ENCODE measurements around the gene NET1.
"Not testable (repeated sequence)": the region's sequence is repeated elsewhere in the genome, so short reads cannot be mapped to it uniquely, and the experiment has no call there.

The NET1 gene

DNA sequence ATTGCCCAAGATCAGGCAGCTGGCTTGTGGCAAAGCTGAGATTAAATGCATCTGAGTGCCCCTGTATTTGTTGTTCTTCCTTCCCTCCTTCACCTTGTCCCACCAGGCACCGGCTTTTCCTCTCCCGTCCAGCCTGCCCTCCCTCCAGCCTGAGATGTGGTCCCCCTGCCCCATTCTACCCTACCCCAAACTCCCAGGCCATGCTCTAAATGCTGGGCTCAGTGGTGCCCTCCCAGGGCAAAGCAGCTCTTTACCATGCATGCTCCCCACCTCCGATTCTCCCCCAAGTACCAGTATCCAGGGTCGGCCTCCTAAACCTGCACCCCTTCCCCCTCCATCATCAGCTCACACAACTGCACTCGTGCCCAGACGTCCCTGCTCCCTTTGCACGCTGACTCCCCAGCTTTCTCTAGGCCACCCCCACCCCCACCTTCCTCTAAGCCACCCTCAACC, 50.5 kb downstream of the NET1 start:
- no peak for DNase-seq (ENCODE audit: low spot score)

DNA sequence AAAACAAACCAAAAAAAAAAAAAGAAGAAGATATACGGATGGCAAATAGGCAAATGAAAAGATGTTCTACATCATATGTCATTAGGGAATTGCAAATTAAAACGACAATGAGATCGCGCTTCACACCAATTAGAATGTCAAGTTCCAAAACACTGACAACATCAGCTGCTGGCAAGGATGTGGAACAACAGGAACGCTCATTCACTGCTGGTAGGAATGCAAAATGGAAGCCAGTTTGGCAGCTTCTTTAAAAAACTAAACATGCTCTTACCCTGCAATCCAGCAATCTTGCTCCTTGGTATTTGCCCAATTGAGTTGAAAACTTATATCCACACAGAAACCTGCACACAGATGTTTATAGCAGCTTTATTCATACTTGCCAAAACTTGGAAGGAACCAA, 52.2 kb downstream of the NET1 start:
- DNase-seq (ENCODE audit: low spot score) = no peak

DNA sequence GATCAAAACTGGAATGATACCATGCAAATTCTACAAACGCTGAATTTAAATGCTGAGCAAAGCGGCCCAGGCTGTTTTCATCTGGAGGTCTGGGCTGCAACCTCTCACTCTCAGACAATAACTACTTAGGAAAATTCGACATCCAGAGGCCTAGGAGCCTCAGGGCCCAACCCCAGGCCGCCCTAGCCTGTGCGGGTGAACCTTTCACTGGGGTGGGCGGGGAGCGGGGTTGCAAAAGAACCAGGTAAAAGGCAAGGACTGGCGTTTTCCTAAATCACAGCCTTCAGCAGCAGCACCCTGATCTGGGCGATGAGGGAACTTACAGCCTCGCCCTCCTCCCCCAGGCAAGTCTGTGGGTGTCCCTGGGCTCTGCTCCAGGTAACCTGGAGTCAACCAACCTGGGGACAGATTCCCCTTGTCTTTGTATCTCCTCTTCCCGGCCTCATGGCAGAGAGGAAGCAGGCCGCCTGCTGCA, 53.7 kb downstream of the NET1 start:
- no peak for DNase-seq (ENCODE audit: low spot score)

DNA sequence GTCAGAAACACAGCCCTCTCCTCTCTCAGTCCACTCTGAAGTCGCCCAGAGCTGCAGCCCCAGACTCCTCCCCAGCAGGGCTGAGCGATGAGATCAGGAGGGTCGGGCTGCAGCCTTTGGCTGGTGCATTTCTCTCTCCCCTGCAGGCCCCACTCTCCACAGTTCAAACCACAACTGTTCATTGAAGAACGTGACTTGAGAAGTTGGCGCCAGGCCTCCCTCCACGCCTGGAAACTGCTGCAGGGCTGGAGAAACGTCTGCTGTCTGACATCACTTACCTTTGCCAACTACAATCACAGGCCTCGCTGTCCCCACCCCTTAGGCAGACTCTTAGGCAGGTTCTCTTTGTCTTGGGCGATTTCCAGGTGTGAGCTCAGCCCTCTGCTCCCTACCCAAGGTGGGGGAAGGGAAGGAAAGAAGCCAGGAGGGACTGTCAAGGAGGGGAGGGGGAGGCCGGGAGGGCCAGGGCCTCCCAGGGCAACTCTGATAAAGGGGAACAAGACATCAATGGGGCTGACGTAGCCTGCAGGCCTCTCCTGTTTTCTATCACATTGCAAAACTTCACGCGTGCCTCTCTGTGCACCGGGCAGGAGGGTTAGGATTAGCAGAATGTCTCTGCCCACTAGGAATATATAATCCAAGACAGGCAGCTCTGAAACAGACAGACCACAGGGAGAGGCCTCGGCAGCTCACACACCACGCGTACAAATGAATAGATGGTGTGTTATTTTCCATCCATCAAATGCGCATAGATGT, 54.3 kb downstream of the NET1 start:
- DNase-seq (ENCODE audit: low spot score) = no peak

DNA sequence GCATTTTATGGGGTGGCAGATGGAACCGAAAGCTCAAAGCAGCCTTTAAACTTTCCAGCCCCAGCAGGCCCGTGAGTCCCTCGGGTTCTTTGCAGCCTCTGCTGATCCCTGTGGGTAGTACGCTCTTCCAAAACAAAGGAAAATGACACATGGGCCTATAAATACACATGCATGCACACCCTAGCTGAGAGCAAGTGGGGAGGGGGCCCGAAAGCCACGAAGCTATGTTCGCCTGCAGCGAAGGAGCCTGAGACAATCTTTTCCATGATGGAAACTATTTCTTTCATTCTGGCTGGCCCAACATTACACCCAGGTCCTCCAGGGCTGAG, 54.8 kb downstream of the NET1 start:
- no peak for DNase-seq (ENCODE audit: low spot score)

DNA sequence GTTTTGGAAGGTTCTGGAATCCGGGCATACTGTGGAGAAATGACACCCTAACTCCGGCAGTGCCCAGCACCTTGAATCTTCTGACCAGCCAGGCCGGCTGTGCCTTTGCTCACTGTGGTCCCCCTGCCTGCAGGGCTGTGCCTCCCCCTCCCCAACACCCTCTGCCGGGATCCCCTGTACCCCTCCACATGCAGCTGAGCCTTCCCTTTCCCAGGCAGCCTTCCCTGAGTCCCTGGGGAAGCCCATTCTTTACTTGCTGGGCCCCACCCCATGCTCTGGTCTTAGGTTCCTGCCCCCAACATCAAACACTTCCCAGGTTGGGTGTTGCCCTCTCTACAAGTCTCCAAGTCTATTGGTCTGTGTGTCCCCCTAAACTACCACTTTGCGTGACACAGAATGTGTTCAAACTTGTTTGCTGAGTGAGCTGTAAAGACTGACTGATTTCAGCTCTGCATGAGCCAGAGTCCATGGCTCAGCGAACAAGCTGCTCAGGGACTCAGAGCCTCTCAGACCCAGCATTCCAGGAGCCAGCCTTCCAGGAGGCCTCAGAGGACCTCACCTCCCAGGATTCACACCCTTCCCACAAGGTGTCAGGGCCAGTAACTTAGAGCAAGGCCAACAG, 55.4 kb downstream of the NET1 start:
- DNase-seq (ENCODE audit: low spot score) = no peak

DNA sequence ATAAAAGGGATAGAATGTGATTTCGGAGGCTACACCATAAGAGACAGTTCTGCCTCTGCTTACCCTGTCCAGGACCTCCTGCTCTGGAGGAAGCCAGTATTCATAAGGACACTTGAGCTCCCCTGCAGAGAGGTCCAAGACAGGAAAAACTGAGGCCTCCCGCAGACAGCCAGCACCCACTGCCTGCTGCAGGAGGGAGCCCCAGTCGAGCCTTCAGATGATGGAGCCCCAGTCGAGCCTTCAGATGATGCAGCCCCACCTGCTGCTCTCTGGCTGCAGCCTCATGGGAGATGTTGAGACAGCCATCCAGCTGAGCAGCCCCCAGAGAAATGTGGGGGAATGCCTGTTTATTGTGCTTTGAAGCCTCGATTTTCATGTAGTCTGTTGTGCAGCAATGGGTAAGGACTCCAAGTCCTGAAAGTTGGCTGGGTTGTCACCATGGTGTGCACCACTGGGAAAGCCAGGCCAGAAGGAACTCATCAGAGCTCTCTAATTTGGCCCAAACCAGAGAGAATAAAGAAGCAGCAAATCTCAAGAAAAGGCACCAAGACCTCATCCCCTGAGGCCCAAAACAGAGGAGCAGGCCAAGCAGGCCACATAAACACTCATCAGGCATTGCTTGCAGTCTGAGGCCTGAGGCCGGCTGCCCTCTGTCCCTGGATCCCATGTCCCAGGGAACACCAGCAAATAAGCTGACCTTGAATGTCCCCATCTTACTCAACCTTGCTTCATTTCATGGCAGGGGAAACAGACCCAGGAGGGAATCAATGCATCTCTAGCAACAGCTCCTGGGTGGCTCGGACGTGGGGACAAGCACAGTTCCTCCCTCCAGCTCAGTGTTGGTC, 56.1 kb downstream of the NET1 start:
- DNase-seq (ENCODE audit: low spot score) = no peak

DNA sequence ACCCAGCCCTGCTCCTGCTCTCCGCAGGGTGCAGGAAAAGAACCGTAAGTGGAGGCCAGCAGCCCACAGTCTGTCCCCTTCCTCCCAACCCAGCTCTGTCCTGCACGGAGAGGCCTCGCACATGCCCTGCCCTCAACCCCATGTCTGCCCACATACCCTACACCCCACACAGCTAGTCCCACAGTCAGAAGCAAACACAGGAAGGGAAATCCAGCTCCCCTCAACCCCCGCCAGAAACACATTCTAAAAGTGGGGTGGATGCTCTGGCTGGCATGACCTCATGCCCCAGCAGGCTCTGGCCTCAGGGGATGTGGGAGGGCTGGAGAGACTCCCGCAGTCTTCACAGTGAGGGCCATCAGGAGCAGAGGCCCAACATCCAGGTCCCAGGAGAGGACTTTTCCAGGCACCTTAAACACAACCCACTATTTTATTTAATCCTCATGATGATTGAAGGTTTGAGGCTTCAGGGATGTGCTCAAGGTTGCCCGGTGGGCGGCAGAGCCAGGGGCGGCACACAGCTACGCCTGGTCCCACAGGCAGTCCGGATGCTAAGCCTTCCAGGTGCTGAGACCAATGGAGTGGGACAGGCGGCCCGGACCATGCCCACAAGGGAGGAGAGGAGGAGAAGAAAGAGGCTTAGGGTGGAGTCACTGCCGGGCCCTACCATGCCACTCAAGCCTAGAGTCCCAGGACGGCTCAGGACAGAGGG, 57.1 kb downstream of the NET1 start:
- DNase-seq (ENCODE audit: low spot score) = no peak

DNA sequence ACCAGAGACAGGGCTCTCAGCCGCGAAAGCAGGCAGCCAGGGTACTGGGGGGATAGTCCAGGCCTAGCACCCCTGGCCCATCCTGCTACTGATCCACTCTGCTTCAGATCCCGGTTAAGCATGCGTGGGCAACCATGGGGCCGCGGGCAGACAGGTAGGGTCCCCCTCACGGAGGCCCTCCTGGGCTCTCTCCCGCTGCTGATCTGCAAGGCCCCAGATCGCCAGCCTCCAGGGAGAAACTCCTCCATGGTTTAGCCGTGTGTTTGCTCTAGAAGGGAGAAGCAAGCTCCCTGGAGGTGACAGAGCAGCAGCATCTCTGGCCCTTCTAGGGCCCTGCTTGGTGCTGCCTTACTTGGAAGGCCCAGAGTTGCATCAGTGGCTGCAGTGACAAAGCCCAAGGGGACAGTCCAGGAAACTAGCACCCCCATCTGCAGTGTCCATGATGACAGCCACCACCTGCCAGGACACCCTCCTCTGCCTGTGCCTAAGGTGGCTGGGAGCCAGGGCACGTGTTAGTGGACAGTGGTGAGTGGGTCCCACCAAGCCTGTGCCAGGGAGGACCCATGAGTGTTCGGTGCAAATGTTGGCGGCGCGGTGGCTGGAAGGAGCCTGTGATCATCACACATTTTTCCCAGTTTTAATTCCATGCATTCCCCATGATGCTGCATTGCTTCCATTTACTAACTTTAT, 57.9 kb downstream of the NET1 start:
- no peak for DNase-seq (ENCODE audit: low spot score)

DNA sequence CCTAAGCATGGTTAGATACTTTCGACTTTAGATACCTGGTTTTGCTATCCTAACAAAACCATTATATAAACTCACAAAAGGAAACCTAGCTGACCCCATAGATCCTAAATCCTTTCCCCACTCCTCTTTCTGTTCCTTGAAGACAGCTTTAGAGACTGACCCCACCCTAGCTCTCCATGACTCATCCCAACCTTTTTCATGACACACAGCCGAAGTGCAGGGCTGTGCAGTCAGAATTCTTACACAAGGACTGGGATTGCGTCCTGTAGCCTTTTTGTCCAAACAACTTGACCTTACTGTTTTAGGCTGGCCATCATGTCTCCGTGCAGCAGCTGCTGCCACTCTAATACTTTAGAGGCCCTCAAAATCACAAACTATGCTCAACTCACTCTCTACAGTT, 62.3 kb downstream of the NET1 start:
- not testable (repeated sequence) for DNase-seq (ENCODE audit: low spot score)

DNA sequence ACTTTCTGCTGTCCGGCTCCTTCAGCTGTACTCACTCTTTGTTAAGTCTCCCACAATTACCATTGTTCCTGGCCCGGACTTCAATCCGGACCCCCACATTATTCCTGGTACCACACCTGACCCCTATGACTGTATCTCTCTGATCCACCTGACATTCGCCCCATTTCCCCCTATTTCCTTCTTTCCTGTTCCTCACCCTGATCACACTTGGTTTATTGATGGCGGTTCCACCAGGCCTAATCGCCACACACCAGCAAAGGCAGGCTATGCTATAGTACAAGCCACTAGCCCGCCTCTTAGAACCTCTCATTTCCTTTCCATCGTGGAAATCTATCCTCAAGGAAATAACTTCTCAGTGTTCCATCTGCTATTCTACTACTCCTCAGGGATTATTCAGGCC, 62.7 kb downstream of the NET1 start:
- not testable (repeated sequence) for DNase-seq (ENCODE audit: low spot score)

DNA sequence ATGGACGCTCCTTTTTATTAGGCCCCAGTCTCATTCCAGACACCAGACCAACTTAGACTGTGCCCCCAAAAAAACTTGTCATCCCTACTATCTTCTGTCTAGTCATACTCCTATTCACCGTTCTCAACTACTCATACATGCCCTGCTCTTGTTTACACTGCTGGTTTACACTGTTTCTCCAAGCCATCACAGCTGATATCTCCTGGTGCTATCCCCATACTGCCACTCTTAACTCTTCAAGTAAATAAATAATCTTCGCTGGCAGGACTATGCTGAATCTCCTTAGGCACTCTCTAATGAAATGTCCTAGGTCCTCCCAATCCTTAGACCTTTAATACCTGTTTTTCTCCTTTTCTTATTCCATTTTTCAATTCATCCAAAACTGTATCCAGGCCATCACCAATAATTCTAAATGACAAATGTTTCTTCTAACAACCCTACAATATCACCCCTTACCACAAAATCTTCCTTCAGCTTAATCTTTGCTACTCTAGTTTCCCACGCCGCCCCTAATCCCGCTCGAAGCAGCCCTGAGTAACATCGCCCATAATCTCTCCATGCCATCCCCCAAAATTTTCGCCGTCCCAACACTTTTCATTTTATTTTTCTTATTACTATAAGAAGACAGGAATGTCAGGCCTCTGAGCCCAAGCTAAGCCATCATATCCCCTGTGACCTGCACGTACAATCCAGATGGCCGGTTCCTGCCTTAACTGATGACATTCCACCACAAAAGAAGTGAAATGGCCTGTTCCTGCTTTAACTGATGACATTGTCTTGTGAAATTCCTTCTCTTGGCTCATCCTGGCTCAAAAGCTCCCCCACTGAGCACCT, 63.8 kb downstream of the NET1 start:
- not testable (repeated sequence) for DNase-seq (ENCODE audit: low spot score)

DNA sequence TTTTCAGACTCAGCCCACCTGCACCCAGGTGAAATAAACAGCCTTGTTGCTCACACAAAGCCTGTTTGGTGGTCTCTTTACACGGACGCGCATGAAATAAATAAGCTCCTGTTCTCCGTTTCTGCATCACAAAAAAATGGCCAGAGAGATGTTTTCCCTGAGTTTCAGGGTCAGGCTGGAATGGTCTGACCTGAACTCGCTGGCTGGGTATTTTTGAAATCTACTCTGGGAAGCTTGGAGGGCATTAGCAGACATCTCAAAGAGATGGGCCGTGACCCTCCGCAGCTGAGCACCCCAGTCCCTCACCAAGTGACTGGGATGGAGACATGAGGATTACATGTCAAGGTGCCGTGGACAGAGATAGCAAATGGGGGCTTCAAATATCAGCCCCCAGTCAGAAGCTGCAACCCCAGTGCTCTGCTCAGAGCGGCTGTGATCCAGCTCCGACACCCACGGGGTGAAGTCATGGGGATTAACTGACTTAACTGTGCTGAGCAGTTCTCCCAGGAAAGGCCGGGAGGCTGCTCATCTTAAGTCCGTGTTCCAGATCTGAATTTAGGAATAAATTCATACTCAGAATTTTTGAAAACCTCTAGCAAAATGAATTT, 64.7 kb downstream of the NET1 start:
- no peak for DNase-seq (ENCODE audit: low spot score)

DNA sequence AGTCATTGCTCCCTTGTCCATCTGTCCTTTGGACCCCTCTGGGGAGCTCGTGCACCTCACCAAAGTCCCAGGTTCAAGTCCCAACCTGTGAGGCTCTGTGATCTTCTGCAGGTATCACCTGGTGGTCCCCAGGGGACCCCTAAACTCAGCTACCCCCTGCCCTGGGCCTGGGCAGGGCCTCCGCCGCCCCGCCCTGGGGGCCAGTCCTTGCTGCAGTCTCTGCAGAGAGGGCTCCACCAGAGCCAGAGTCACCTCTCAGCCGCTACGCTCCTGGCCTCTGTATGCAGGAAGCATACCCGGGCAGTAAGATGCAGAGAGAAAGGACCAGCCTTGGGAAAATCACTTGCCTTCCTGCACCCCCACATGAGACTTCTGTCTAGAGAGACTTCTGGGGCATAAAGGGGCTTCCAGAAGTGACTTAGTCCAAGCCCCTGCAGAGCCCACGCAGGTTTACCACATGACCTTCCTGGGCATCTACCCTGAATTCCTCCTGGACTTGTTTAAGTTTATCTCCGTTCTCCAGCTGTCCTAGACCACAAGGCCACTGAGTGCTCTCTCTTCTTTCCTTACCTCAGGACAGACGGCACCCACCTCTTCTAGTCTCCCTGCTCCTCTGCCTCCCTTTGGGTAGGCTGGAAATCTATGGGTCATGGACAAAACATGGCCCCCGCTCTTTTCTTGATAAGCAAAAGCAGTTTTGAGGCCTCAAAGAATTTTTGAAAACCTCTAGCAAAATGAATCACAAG, 65.8 kb downstream of the NET1 start:
- DNase-seq (ENCODE audit: low spot score) = peak; percentile 50

DNA sequence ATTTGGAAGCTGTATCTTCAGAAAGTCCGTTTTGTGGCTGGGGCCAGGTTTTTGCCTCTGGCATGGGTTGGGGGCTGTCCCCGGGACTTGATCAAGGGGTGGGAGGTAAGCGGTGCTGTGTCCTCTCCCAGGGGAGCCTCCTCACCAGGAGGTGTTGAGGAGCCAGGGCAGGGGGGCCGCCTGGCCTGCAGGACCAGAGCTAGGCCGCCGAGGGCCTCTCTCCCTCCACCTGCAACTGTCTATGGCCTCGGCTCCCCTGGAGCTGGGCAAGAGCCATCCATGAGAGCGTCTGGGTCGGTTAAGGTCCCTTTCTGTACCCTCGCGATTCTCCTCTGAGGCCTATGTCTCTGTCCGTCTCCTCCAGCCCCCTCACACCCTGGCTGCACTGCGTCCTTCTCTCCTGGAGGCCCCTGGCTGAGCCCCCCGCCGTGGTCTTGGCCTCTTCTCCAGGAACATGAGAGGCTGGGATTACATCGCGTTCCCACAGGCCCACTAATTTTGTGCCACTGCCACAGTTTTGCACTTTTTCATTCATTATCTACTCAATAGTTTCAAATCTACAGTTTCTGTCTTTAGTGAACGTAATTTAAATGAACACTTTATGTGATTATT, 66.4 kb downstream of the NET1 start:
- no peak for DNase-seq (ENCODE audit: low spot score)

DNA sequence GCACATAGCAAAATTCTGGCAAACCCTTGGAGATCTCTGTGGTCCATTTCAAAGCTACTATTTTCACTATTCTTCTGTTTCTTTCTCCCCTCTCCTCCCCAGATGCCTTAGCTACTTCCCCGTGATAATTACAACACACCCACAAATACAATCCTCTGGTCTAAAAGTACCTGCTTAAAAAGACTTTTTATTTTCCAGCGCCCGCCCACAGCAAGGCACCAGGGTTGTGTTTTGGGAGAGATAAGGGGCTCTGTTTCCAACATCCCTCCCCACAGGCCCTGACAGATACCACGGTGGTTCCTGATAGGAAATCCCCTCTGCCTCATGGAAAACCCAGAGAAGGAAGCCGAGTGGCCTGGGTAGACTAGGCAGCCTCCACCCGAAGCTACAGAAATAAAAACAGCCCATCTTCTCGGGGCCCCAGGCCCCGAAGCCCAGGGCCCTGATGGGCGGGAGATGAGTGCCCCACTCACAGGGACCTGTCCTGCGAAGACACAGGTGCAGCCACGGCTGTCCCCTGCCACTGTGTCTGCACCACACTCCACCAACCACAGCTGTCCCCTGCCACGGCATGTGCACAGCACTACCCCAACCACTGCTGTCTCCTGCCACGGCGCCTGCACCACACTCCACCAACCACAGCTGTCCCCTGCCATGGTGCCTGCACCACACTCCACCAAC, 67.3 kb downstream of the NET1 start:
- peak; percentile 69 for DNase-seq (ENCODE audit: low spot score)

DNA sequence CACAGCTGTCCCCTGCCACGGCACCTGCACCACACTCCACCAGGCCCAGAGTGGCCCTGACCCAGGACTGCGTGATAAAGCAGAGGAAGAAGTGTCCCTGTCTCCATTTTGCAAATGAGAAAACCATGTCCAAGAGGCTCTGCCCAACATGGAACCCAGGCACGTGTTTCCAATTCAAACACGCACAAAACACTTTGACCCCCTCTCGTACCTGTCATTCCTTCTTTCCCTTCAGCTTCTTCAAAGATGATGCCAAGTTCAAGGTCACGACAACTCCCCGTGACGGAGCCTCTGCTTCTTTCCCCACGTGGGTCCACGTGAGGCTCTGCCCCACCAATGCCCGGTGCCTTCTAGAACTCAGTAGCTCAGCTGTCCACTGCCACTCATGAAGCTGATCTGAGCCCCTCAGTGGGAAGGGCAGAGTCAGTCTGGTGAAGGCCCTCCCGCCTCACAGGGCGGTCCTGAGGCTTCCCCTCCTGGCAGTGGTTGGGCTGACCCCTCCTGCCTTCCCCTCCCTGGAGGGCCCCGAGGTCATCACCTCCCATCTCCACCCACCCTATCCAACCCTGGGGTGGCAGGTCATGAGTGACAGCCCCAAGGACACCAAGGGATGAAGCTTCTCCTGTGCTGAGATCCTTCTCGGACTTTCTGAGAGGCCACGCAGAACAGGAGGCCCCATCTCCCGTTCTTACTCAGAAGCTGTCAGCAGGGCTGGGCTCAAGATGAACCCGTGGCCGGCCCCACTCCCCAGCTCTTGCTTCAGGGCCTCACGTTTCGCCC, 68.0 kb downstream of the NET1 start:
- DNase-seq (ENCODE audit: low spot score) = no peak

DNA sequence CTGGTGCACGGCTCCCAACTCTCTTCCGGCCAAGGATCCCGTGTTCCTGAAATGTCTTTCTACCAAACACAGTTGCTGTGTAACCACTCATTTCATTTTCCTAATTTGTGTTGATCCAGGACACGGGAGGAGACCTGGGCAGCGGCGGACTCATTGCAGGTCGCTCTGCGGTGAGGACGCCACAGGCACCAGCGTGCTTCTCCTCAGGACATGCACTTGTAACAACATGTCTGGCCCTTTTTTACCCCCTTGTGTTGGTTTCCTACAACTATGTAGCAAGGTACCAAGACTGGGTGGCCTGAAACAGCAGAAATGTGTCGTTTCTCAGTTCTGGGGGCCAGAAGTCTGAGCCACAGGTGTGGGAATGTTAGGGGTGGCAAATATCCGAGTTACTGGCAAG, 68.8 kb downstream of the NET1 start:
- DNase-seq (ENCODE audit: low spot score) = no peak

All from hematopoietic multipotent progenitor cell treated with erythropoietin and hydrocortisone succinate and interleukin-3 and kit ligand, for 17 days (in vitro differentiated cells).